HG03520 (cell line): Measurements from ENCODE around the gene LMOD2.

ENCODE experiments used
- ATAC-seq: cut with Tn5 transposase; IDR thresholded peaks from one replicate; pipeline ENCODE4 v1.9.1; 2021; ENCODE audit warnings: mild to moderate bottlenecking, moderate library complexity; ENCODE audit not compliant: unreplicated experiment

Gene LMOD2

DNA sequence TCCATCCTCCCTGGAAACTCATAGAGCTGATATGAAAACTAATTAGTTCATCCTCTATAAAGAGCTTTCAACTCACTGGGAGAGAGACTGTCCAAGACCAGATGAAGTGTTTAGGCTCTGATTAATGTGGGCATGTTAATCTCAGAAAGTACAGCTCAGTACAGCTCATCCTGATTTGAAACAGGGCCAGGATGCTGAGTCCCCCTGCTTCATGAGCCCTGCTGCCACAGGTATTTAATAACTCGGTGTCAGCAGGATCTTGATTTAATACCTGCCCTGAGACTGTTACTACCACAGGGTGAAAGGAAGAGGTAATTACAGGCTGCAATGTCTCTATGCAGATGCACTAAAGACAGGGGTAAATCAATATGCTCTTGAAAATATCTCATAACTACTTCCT, 10.8 kb downstream of the LMOD2 start:
- ATAC-seq, result no peak

DNA sequence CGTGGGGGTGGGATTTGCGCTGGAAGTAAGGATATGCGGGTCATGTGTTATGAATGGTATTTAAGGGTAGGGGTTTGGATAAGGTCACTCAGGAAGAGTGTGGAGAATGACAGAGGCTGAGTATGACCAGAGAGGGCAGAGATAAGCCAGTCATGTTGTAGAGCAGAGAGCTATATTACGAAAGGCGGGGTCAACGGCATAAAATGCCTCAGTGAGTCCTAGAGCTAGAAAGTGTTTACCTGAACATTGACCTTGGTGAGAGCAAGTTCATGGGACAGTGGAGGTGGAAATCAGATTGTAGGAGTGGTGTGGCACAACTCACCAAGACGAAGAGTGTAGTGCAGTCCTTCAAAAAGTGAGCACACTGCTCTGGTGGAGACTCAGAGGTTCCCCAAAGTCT, 13.8 kb downstream of the LMOD2 start:
- no peak for ATAC-seq

DNA sequence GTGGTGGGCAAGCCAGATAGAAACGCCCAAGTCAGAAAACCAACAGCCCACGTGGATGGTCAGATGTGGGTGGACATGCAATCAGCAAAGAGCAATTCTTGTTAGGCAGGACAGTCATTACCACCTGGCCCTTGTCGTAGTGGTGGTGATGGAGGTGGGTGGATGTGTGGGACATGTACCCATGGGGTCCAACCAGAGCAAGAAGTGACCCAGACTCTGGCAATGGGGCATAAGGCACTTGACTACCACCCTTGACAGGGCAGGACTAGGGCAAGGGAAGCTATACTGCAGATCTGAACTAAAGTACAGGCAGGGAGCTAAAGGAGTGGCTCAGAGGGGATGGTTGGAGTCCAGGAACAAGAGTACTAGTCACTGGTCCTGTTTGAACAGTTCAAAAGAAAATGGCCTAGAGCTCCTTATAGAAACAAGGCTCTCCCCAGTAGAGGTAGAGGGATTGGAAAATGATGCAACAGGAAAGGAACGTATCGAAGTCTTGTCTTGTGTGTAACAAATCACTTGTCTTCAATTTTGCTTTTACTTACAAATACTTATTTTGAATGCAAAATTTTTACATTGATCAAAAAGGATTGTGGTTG, 17.6 kb downstream of the LMOD2 start:
- no peak for ATAC-seq

DNA sequence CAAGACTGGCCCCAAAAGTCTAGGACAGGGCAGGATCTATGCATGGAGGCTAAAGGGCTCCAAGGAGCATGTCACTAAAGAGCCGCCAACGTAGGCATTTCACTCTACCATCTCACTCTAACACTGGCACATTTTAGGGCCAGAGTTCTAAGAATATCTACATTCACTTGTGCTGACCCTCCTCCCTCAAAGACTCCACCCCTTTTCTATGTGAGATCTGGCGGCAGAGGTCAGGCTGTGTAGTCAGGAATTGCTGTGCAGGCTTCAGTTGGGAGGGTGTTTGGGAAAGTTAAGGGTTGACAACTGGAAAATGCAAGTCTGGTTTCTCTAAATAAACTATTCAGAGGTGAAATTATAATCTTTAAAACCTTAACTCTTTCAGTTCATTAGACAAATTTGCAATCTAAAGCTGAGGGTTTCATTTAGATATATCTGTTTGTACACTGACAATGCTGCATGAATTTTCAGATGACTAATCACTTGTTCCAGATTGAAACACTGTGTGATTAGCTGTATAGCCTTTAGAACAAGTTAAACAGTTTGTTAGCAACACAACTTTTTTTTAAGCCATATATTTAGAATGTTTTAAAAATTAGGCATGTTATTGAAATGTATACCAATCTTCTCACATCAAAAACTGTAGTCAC, 18.2 kb downstream of the LMOD2 start:
- ATAC-seq, result no peak

DNA sequence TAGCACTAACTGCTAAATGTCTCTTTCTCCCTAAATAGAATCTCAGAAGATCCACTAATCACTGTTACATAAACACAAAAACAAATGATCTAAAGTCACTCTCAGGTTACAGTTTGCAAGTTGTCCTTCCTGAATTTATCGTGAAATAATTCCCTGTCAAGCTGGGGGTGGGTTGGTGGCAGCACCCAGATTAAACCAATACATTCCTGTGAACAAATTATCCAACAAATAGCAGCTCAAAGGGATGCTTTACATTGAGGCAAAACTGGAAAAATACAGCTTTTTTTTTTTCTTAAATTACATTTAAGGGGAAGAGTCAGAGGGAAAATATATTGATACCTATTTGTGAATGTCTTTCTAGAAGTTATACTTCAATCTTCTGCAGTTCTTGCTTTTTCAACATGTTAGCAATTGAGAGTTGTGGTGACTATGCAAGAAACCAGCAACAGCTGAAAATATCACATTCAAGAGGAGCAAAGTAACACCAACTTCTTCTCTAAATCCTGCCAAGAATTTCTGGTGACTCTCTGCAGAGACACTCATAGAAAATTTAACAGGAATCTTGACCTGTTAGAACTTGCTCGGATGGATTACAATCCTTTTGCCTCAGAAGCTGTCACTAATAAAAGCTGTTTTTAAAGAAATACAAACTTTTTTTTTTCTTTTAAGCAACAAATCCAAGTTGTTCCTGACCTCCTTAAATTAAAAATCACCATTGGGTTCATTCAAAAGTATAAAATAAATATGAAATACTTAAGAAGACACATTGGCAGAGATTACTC, 18.9 kb downstream of the LMOD2 start:
- no peak for ATAC-seq

- ATAC-seq, result no peak
Measured at GRCh38 chr7:123675181-123675473, 19.5 kb downstream of the LMOD2 start.

- ATAC-seq, result no peak
Measured at GRCh38 chr7:123677061-123677715, 21.5 kb downstream of the LMOD2 start.

- no peak for ATAC-seq
Measured at GRCh38 chr7:123679614-123680013, 23.9 kb downstream of the LMOD2 start.

- ATAC-seq, result no peak
Measured at GRCh38 chr7:123680580-123680979, 24.9 kb downstream of the LMOD2 start.

DNA sequence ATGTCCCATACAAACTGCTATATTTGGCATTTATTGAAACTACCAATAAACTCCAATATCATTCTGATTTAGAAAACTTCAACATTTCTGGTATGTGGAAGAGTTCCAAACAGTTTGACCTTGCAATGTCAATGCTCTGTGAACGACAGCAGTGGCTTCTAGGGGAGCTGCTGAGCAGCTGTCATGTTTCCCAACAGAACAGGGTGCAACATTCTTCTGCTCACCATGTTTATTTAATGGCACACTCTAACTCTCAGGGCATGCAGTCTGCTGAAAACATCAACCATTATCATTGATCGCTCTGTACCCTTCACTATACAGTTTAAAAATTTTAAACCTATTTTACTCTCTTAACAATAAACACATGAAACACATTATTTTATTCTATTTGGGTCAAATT, 25.9 kb downstream of the LMOD2 start:
- no peak for ATAC-seq

GRCh38 chr7:123682690-123683089, 27.0 kb downstream of the LMOD2 start:
- peak; percentile 64 for ATAC-seq

DNA sequence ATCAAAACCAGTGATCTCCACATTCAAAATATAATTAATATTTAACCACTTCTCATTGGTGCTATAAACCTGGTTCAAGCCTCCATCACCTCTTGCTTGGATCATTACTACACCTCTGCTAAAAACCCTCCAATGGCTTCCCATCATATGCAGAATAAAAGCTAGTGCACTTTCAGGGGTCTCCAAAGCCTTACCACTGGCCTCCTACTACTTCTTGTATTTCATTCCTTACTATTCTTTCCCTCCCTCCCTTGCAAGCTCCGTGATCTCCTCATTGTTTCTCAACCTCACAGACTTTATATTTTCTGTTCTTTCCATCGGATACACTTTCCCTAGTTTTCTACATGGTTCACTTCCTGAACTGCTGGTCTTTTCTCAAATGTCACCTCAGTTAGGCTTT, 31.5 kb downstream of the LMOD2 start:
- ATAC-seq, result no peak

DNA sequence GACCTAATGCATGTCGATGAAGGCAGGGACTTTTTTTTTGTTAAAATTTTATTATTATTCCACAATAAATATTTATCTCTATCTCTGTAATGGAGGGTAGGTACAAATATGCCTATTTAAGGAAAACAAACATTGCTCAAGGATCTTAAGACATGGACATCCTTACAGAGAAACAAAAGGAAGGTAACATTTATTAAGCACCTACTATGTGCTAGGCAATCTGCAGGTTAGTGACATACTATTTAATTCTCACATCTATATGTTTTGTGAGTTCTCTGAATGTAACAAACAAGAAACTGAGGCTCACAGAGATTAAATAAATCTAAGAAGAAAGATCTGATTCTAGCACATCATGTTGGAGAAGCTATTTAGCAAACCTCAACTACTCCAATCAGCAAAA, 32.1 kb downstream of the LMOD2 start:
- no peak for ATAC-seq

DNA sequence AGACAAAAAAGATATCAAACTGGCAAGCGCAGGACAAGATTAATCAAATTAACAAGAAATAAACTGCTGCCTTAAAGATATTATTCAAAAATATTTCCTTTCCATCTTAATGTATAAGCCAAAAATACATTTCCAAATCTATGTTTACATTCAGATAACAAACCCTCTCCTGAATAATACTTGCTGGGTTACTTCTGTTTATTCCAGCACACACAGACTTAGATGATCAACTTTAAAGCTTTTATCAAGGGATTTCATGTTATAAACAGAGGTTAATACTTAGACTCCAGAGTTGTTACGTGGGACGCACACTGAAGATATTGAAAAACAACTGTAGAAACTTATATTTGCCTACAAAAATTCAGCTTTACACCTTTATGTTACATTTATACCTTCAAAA, 33.6 kb downstream of the LMOD2 start:
- no peak for ATAC-seq

DNA sequence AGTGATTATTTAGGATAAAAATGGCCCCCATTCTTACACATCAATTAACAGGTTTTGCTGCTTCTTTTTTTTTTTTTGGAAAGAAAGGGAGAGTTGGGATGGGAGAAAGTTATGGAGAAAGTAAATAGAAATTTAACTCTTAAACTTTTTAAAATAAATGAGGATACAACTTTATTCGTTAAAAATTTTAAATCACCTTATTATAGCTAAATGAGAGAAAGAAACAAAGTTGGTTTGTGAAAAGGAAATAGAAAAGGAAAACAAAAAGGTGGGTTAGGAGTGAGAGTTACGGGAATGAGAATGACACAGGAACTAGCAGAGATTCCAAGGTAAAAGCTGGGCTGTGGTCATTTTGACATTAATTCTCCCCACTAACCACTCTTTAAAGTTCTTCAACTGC, 34.9 kb downstream of the LMOD2 start:
- ATAC-seq, result no peak

GRCh38 chr7:123692471-123692877, 36.8 kb downstream of the LMOD2 start:
- ATAC-seq, result no peak

- no peak for ATAC-seq
Measured at GRCh38 chr7:123695944-123696677, 40.4 kb downstream of the LMOD2 start.

GRCh38 chr7:123705211-123705901, 49.7 kb downstream of the LMOD2 start:
- no peak for ATAC-seq

- no peak for ATAC-seq
Measured at GRCh38 chr7:123709525-123709924, 53.9 kb downstream of the LMOD2 start.

DNA sequence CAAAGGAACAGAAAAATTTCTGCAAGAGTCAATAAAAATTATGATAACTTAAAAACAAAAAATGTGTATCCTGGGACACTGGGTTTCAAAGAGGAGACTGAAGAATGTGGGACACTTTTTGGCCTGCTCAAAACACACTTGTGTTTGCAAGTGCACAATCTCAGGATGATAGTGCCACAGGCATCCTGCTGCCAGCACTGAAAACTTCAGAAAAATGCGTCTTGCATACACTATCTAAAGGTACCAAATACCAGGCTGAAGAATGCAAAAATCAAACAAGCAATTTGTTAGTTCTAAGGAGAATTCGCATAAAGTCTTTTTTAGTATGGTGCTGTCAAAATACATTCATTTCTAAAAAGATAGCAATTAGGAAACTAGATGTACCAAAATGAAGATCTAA, 55.0 kb downstream of the LMOD2 start:
- no peak for ATAC-seq

- no peak for ATAC-seq
Measured at GRCh38 chr7:123711832-123712293, 56.2 kb downstream of the LMOD2 start.
